Panc1 (cell line): ENCODE results near the gene CD4. TPM values are rescaled to one million over a fixed set of nuclear protein-coding genes. Genes with fewer than 3 reads are reported as not detected.

Source experiments
- ATAC-seq: fragments of 200-7000 bp; cut with Tn5 transposase; 2 replicates; pipeline ENCODE4 v1.9.1; 2020; ENCODE audit warnings: mild to moderate bottlenecking, moderate library complexity
- BruUV-seq: library from RNA; stranded (reverse); fragments of 400-500 nt; replicated peaks from 2 replicates; lab custom pipeline; 2021; lab: Mats Ljungman, UMichigan
- CTCF ChIA-PET: fragments of 300-600 bp; sonication (Branson Sonifier 250); formaldehyde crosslinking; loops from one replicate; lab custom pipeline; 2022; ENCODE audit warnings: antibody characterized with exemption; lab: Charles Lee
- POLR2A ChIA-PET: fragments of 300-600 bp; sonication (Branson Sonifier 250); formaldehyde crosslinking; loops from one replicate; lab custom pipeline; 2022; ENCODE audit warnings: antibody characterized with exemption; lab: Charles Lee
- DNase-seq: peaks from one replicate; pipeline ENCODE4 v3.0.0-alpha.2; 2010; ENCODE audit warnings: low read depth, low spot score
- H3K27ac ChIP-seq: 2 replicates; pipeline ENCODE4 v1.5.1; 2011; ENCODE audit warnings: mild to moderate bottlenecking, low read length, inconsistent platforms
- H3K27me3 ChIP-seq: fragments of 200-500 bp; sonication (Bioruptor generic); 2 replicates; pipeline ENCODE4 v1.6.0; 2014; ENCODE audit warnings: low read length, inconsistent platforms; ENCODE audit not compliant: control insufficient read depth, insufficient read depth
- H3K36me3 ChIP-seq: fragments of 200-500 bp; sonication (Bioruptor generic); 2 replicates; pipeline ENCODE4 v1.5.1; 2014; ENCODE audit warnings: inconsistent platforms, mild to moderate bottlenecking, low read length, moderate library complexity; ENCODE audit not compliant: control insufficient read depth, insufficient read depth
- H3K4me1 ChIP-seq: 2 replicates; pipeline ENCODE4 v1.5.1; 2011; ENCODE audit warnings: inconsistent platforms, mild to moderate bottlenecking, low read length, moderate library complexity; ENCODE audit not compliant: control insufficient read depth, insufficient read depth
- H3K4me3 ChIP-seq, 2 experiments: 2 replicates each; pipeline ENCODE4 v1.5.1; 2011 to 2012; ENCODE audit warnings: low read depth in 2 of 2, low read length in 2 of 2, mild to moderate bottlenecking in 2 of 2, inconsistent platforms in 1 of 2, moderate library complexity in 1 of 2
- H3K9me3 ChIP-seq: fragments of 200-500 bp; sonication (Bioruptor generic); 2 replicates; pipeline ENCODE4 v1.5.1; 2014; ENCODE audit warnings: low read depth, mild to moderate bottlenecking, inconsistent platforms, low read length, moderate library complexity; ENCODE audit not compliant: control insufficient read depth, insufficient read depth
- POLR2AphosphoS5 ChIP-seq: IDR thresholded peaks from 2 replicates; pipeline ENCODE4 v1.6.1; 2012; ENCODE audit warnings: mild to moderate bottlenecking, low read depth, low read length, moderate library complexity
- REST ChIP-seq, 2 experiments: IDR thresholded peaks; 2 replicates each; pipeline ENCODE4 v1.6.1; 2011 to 2012; ENCODE audit warnings: low read depth in 2 of 2, control low read depth in 1 of 2, low read length in 1 of 2, mild to moderate bottlenecking in 1 of 2, moderate library complexity in 1 of 2; ENCODE audit not compliant: insufficient read depth in 1 of 2
- SIN3A ChIP-seq: IDR thresholded peaks from 2 replicates; pipeline ENCODE4 v1.6.1; 2012; ENCODE audit warnings: low read depth, mild to moderate bottlenecking, low read length, moderate library complexity, borderline replicate concordance; ENCODE audit not compliant: insufficient read depth
- TCF7L2 ChIP-seq: IDR thresholded peaks from 2 replicates; pipeline ENCODE4 v1.6.1; 2011; ENCODE audit warnings: mild to moderate bottlenecking, low read depth, low read length, inconsistent platforms
- in situ Hi-C: cut with HindIII; loops from 2 replicates; pipeline ENCODE4 v1.10.0; 2016; ENCODE audit warnings: low sequenced_read_pairs, low pct_unique_long_range_greater_than_20kb
- intact Hi-C: fragments of 100-400 bp; cut with micrococcal nuclease; formaldehyde crosslinking; loops from one replicate; pipeline ENCODE4 v1.10.0; 2022; ENCODE audit not compliant: unreplicated experiment
- total RNA-seq: library from RNA; stranded (reverse); gene quantifications from one replicate; pipeline ENCODE4 v1.2.1, GENCODE V29; 2021; ENCODE audit not compliant: unreplicated experiment
- TF ChIP-seq, protein P1 (sequence below): fragments of 450-650 bp; IDR thresholded peaks from 2 replicates; pipeline ENCODE4 v1.5.1; 2017; ENCODE audit warnings: mild to moderate bottlenecking

Gene CD4
- total RNA-seq, 1 experiment from 2014 or later: 0.23 TPM

DNA sequence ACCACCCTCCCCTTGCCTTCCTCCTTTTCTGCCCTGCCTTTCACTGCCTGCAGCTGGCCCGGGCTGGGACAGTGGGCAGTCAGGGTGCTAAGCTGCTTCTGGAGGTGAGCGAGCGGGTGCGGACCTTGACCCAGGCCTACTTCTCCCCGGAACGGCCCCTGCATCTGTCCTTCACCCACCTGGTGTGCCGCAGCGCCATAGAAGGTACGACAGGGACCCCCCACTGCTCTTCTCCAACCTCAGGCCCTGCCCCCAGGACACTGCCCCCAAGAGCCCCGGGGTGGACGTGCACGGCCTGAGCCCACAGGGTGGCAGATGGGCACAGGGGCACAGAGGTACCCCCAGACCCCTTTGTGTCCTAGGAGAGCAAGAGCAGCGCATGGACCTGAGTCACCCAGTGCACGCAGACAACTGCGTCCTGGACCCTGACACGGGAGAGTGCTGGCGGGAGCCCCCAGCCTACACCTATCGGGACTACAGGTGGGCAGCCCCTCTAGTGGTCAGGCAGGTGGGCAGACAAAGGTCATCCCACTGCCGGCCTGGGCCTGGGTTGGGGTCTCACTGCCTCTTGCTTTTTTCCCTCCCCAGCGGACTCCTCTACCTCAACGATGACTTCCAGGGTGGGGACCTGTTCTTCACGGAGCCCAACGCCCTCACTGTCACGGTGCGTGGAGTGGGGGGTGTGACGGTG is 48.2 kb downstream of the CD4 start:
- CTCF ChIA-PET: no interaction called here
- Histone ChIP-seq H3K9me3 (no peaks in the 10 kb centered on the region), H3K36me3 (no peaks in the 10 kb centered on the region), H3K27me3 (no peaks in the 10 kb centered on the region), H3K4me1 (no peaks in the 10 kb centered on the region; the same call in 1 of the 2 replicates), H3K27ac (no peak overlapping the region), H3K4me3 (no peak overlapping the region)
- intact Hi-C loops (no loop called here), in situ Hi-C loops (no loop called here)
- no peak for DNase-seq
- BruUV-seq: no TSS peak
- ATAC-seq: no peak
- POLR2A ChIA-PET: no interaction called here
- TF ChIP-seq SIN3A: no peak
- TF ChIP-seq, protein P1, sequence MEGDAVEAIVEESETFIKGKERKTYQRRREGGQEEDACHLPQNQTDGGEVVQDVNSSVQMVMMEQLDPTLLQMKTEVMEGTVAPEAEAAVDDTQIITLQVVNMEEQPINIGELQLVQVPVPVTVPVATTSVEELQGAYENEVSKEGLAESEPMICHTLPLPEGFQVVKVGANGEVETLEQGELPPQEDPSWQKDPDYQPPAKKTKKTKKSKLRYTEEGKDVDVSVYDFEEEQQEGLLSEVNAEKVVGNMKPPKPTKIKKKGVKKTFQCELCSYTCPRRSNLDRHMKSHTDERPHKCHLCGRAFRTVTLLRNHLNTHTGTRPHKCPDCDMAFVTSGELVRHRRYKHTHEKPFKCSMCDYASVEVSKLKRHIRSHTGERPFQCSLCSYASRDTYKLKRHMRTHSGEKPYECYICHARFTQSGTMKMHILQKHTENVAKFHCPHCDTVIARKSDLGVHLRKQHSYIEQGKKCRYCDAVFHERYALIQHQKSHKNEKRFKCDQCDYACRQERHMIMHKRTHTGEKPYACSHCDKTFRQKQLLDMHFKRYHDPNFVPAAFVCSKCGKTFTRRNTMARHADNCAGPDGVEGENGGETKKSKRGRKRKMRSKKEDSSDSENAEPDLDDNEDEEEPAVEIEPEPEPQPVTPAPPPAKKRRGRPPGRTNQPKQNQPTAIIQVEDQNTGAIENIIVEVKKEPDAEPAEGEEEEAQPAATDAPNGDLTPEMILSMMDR: no peak
- no peak for TF ChIP-seq TCF7L2
- TF ChIP-seq REST (IDR thresholded peaks at IDR 0.05; ENCODE audit: insufficient read depth in 1 of 2, low read depth in 2 of 2, low read length in 1 of 2): no peak
- no peak for TF ChIP-seq POLR2AphosphoS5

GRCh38 chr12:6838854-6839253 is 49.5 kb downstream of the CD4 start:
- intact Hi-C loops (no loop called here), in situ Hi-C loops (no loop called here)
- TF ChIP-seq, protein P1: no peak
- ChIA-PET POLR2A (no interaction called here), CTCF (no interaction called here)
- no peaks in the 10 kb centered on the region for H3K27me3 ChIP-seq
- H3K36me3 ChIP-seq: no peaks in the 10 kb centered on the region
- no peaks in the 10 kb centered on the region; the same call in 1 of the 2 replicates for H3K4me1 ChIP-seq
- ATAC-seq (no peak), DNase-seq (no peak)
- BruUV-seq: no TSS peak
- H3K27ac ChIP-seq: no peak overlapping the region
- no peak overlapping the region for H3K4me3 ChIP-seq
- H3K9me3 ChIP-seq: no peaks in the 10 kb centered on the region
